Urinary bladder (tissue), 4 donors: ENCODE measurements around the gene TXN. TPM values are rescaled to one million over a fixed set of nuclear protein-coding genes. Genes with fewer than 3 reads are reported as not detected.
A peak's percentile ranks its signal among the peaks of the same experiment; 100 is the strongest.

ENCODE experiments used
- DNase-seq: peaks from one replicate; pipeline ENCODE4 v3.0.0-alpha.2; 2015; ENCODE audit errors: extremely low spot score
- H3K27ac ChIP-seq: one replicate; pipeline ENCODE4 v1.5.1; 2013; ENCODE audit warnings: low read depth, mild to moderate bottlenecking, moderate library complexity
- H3K36me3 ChIP-seq: one replicate; pipeline ENCODE4 v1.6.1; 2013; ENCODE audit warnings: mild to moderate bottlenecking, moderate library complexity; ENCODE audit not compliant: insufficient read depth
- H3K4me1 ChIP-seq: one replicate; pipeline ENCODE4 v1.6.1; 2013; ENCODE audit warnings: mild to moderate bottlenecking, moderate library complexity; ENCODE audit not compliant: insufficient read depth
- H3K4me3 ChIP-seq: one replicate; pipeline ENCODE4 v1.5.1; 2013; ENCODE audit warnings: low read depth, low read length
- WGBS: extraction: QIAGEN DNeasy Blood & Tissue Kit; methylation state at CpG from one replicate; pipeline ENCODE4 v1.1.7; 2013; 5-methylcytosine and 5-hydroxymethylcytosine counted together
- polyA plus RNA-seq: library from polyadenylated mRNA; stranded (reverse); fragments of 200-250 nt; gene quantifications from one replicate; pipeline ENCODE4 v1.2.3, GENCODE V29; 2013
- total RNA-seq: library from RNA; depleted of rRNA; stranded (reverse); fragments of >200 nt; gene quantifications from one replicate; pipeline ENCODE4 v1.2.3, GENCODE V29; 2014
- donor health status: healthy with polysubstance abuse.
- donor health status: healthy.

TXN gene
- total and polyA plus RNA-seq, 2 donors, result 90.6 to 211 TPM

- WGBS, result 37% methylated on average over 3 of the region's 3 CpGs
- Histone ChIP-seq H3K36me3 (no peaks in the 10 kb centered on the region), H3K4me1 (no peaks in the 10 kb centered on the region), H3K4me3 (no peak overlapping the region), H3K27ac (no peak overlapping the region)
- DNase-seq, result no peak
These were observed 20.5 kb upstream of the TXN start for GRCh38 chr9:110276781-110277180.

GRCh38 chr9:110270211-110270995 is 14.1 kb upstream of the TXN start:
- Histone ChIP-seq H3K4me3 (no peak overlapping the region), H3K27ac (no peak overlapping the region), H3K36me3 (no peaks in the 10 kb centered on the region), H3K4me1 (no peaks in the 10 kb centered on the region)
- no peak for DNase-seq
- 77% methylated on average over 3 of the region's 3 CpGs for WGBS

- WGBS, result 33% methylated on average over 1 of the region's 1 CpG
- Histone ChIP-seq H3K27ac (no peak overlapping the region), H3K4me3 (no peak overlapping the region), H3K36me3 (no peaks in the 10 kb centered on the region), H3K4me1 (no peaks in the 10 kb centered on the region)
- DNase-seq, result no peak
These were observed 10.5 kb upstream of the TXN start for GRCh38 chr9:110266795-110267194.

GRCh38 chr9:110261632-110262031 is 5.3 kb upstream of the TXN start:
- no peaks in the 10 kb centered on the region for H3K36me3 ChIP-seq
- no peak overlapping the region for H3K27ac ChIP-seq
- WGBS, result 73% methylated on average over 5 of the region's 5 CpGs
- H3K4me1 ChIP-seq, result no peaks in the 10 kb centered on the region
- no peak overlapping the region for H3K4me3 ChIP-seq
- no peak for DNase-seq

GRCh38 chr9:110260911-110261310 is 4.6 kb upstream of the TXN start:
- Histone ChIP-seq H3K4me1 (no peaks in the 10 kb centered on the region), H3K4me3 (no peak overlapping the region), H3K36me3 (no peaks in the 10 kb centered on the region), H3K27ac (no peak overlapping the region)
- DNase-seq, result no peak
- 33% methylated on average over 4 of the region's 4 CpGs for WGBS

- no peaks in the 10 kb centered on the region for H3K36me3 ChIP-seq
- H3K4me3 ChIP-seq, result no peak overlapping the region
- 86% methylated on average over 2 of the region's 2 CpGs for WGBS
- no peak overlapping the region for H3K27ac ChIP-seq
- H3K4me1 ChIP-seq, result no peaks in the 10 kb centered on the region
- no peak for DNase-seq
These were observed 3.3 kb upstream of the TXN start for GRCh38 chr9:110259566-110259965.

GRCh38 chr9:110258690-110259091 is 2.4 kb upstream of the TXN start:
- no peak for DNase-seq
- Histone ChIP-seq H3K27ac (no peak overlapping the region), H3K4me1 (no peaks in the 10 kb centered on the region), H3K4me3 (no peak overlapping the region), H3K36me3 (no peaks in the 10 kb centered on the region)
- WGBS, result 97% methylated on average over 3 of the region's 3 CpGs

- 95% methylated on average over 1 of the region's 1 CpG for WGBS
- no peak for DNase-seq
- Histone ChIP-seq H3K27ac (no peak overlapping the region), H3K36me3 (no peaks in the 10 kb centered on the region), H3K4me3 (no peak overlapping the region), H3K4me1 (no peaks in the 10 kb centered on the region)
These were observed 1.6 kb upstream of the TXN start for GRCh38 chr9:110257956-110258355.

- no peaks in the 10 kb centered on the region for H3K36me3 ChIP-seq
- peak overlapping the region; percentile 64 for H3K27ac ChIP-seq
- no peak for DNase-seq
- peak overlapping the region; percentile 93 for H3K4me3 ChIP-seq
- no peaks in the 10 kb centered on the region for H3K4me1 ChIP-seq
- 10% methylated on average over 14 of the region's 14 CpGs for WGBS
These were observed 962 bp upstream of the TXN start for GRCh38 chr9:110257097-110257841.

GRCh38 chr9:110255463-110256379 is 586 bp downstream of the TXN start:
- no peak for DNase-seq

GRCh38 chr9:110255034-110255462 is 1.3 kb downstream of the TXN start:
- Histone ChIP-seq H3K4me3 (peak overlapping the region; percentile 93), H3K27ac (peak overlapping the region; percentile 53), H3K36me3 (no peaks in the 10 kb centered on the region), H3K4me1 (no peaks in the 10 kb centered on the region)
- no peak for DNase-seq
- 13% methylated on average over 17 of the region's 17 CpGs for WGBS

More at GRCh38 chr9:110255463-110256379, 586 bp downstream of the TXN start:
- peak overlapping the region; percentile 93 for H3K4me3 ChIP-seq
- under 1% methylated on average over 81 of the region's 81 CpGs for WGBS
- H3K4me1 ChIP-seq, result no peaks in the 10 kb centered on the region
- H3K27ac ChIP-seq, result peak overlapping the region; percentile 87
- no peaks in the 10 kb centered on the region for H3K36me3 ChIP-seq

- DNase-seq, result no peak
- Histone ChIP-seq H3K27ac (no peak overlapping the region), H3K4me3 (peak overlapping the region; percentile 93), H3K4me1 (no peaks in the 10 kb centered on the region), H3K36me3 (no peaks in the 10 kb centered on the region)
- WGBS, result 80% methylated on average over 2 of the region's 2 CpGs
These were observed 1.8 kb downstream of the TXN start for GRCh38 chr9:110254500-110254899.

GRCh38 chr9:110252509-110253139 is 3.7 kb downstream of the TXN start:
- no peaks in the 10 kb centered on the region for H3K4me1 ChIP-seq
- no peak overlapping the region for H3K27ac ChIP-seq
- DNase-seq, result no peak

More at GRCh38 chr9:110252509-110253139, 3.7 kb downstream of the TXN start:
- Histone ChIP-seq H3K36me3 (no peaks in the 10 kb centered on the region), H3K4me3 (no peak overlapping the region)
- 62% methylated on average over 10 of the region's 10 CpGs for WGBS
